Bronchial epithelial cell (primary cell): ENCODE measurements around the gene PML. TPM values are rescaled to one million over a fixed set of nuclear protein-coding genes. Genes with fewer than 3 reads are reported as not detected.
A peak's percentile ranks its signal among the peaks of the same experiment; 100 is the strongest.

Experiments
- DNase-seq: peaks from one replicate; pipeline ENCODE4 v3.0.0-alpha.2; 2010; ENCODE audit warnings: low read depth
- FAIRE-seq: peaks from 2 replicates; lab custom pipeline; 2011; peaks lifted over from hg19 to GRCh38; lab: Jason Lieb, UNC
- H3K27me3 ChIP-seq: 2 replicates; pipeline ENCODE4 v1.5.1; 2011; ENCODE audit warnings: low read length; ENCODE audit not compliant: control insufficient read depth, insufficient read depth
- H3K36me3 ChIP-seq: 2 replicates; pipeline ENCODE4 v1.5.1; 2011; ENCODE audit warnings: low read length; ENCODE audit not compliant: control insufficient read depth, insufficient read depth
- H3K4me3 ChIP-seq: 2 replicates; pipeline ENCODE4 v1.5.1; 2011; ENCODE audit warnings: mild to moderate bottlenecking, low read depth, low read length, control low read depth
- CTCF ChIP-seq: IDR thresholded peaks from 2 replicates; pipeline ENCODE4 v1.5.1; 2011; ENCODE audit warnings: mild to moderate bottlenecking, moderate library complexity, low read length, control low read depth, inconsistent platforms; ENCODE audit not compliant: insufficient read depth, severe bottlenecking
- total RNA-seq: library from RNA; depleted of rRNA; stranded (reverse); fragments of >200 nt; gene quantifications from 2 replicates; pipeline ENCODE4 v1.2.1, GENCODE V29; 2014

The PML gene
- total RNA-seq, 1 donor from 2014 or later, result 7.6 TPM

GRCh38 chr15:73986055-73986775, 8.3 kb upstream of the PML start:
- no peaks in the 10 kb centered on the region for H3K27me3 ChIP-seq
- H3K36me3 ChIP-seq, result peaks cover 1% of the 10 kb centered on the region
- no peak overlapping the region for H3K4me3 ChIP-seq
- TF ChIP-seq CTCF, result no peak
- DNase-seq, result no peak
- no peak for FAIRE-seq

DNA sequence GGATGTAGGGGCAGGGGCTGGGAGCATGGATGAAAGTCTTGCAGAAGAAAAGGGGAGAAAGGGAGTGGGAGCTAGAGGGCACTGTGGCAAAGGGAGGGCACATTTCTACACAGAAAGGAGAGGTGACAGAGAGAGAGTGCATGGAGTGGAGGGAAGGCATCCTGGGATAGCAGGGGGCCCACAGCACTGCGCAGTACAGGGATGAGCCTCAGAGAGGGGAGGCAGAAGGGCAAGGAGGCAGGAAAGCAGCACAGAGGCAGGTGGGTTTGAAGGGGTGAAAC, 7.8 kb upstream of the PML start:
- TF ChIP-seq CTCF, result no peak
- Histone ChIP-seq H3K36me3 (peaks cover 1% of the 10 kb centered on the region), H3K4me3 (no peak overlapping the region), H3K27me3 (no peaks in the 10 kb centered on the region)
- DNase-seq, result no peak
- FAIRE-seq, result no peak

GRCh38 chr15:73987250-73987649, 7.3 kb upstream of the PML start:
- H3K27me3 ChIP-seq, result no peaks in the 10 kb centered on the region
- no peak overlapping the region for H3K4me3 ChIP-seq
- H3K36me3 ChIP-seq, result peaks cover 1% of the 10 kb centered on the region
- no peak for FAIRE-seq
- DNase-seq, result no peak
- no peak for TF ChIP-seq CTCF

- Histone ChIP-seq H3K27me3 (no peaks in the 10 kb centered on the region), H3K4me3 (no peak overlapping the region), H3K36me3 (peaks cover 1% of the 10 kb centered on the region)
- DNase-seq (peak; percentile 88), FAIRE-seq (peak; percentile 90)
- TF ChIP-seq CTCF, result no peak
These were observed 6.7 kb upstream of the PML start for GRCh38 chr15:73987681-73988444.

DNA sequence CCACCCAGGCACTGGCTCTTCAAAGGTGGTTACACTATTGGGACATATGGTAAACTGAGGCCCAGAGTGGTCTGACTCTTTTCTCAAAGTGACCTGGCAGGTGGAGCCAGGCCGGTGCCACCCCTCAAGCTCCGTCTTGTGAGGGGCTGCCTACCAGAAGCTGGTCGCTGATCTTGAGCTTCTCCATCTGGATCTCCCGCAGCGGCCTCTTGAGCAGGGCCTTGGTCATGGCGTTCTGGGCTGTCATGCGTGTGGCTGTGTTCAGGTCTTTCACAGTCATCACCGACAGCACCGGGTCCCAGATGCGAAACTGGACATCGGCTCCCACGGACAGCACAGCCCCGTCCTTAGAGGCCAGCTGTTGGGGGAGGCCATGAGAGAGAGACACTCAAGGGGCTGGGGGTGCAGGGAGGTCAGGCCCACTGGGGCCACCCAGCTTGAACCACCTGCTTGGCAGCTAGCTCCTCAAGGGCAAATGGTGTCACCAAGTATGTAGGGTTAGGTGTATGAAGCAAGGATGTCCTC, 6.0 kb upstream of the PML start:
- Histone ChIP-seq H3K36me3 (peaks cover 1% of the 10 kb centered on the region), H3K4me3 (no peak overlapping the region), H3K27me3 (no peaks in the 10 kb centered on the region)
- no peak for FAIRE-seq
- no peak for DNase-seq
- no peak for TF ChIP-seq CTCF
